H9 (cell line): ENCODE results near the gene NRXN3. TPM values are rescaled to one million over a fixed set of nuclear protein-coding genes. Genes with fewer than 3 reads are reported as not detected.

Experiments used
- DNase-seq: peaks from one replicate; pipeline ENCODE4 v3.0.0-alpha.2; 2017
- H2AFZ ChIP-seq: one replicate; pipeline ENCODE4 v1.6.1; 2013; ENCODE audit warnings: mild to moderate bottlenecking, low read length, control low read depth, moderate library complexity
- H2AK5ac ChIP-seq: 2 replicates; pipeline ENCODE4 v1.6.1; 2013; ENCODE audit warnings: low read length, control low read depth, mixed read lengths; ENCODE audit not compliant: insufficient read length
- H2BK120ac ChIP-seq: one replicate; pipeline ENCODE4 v1.6.1; 2013; ENCODE audit warnings: low read depth, mild to moderate bottlenecking, low read length, control low read depth, inconsistent platforms; ENCODE audit not compliant: poor library complexity, severe bottlenecking
- H2BK12ac ChIP-seq: 2 replicates; pipeline ENCODE4 v1.6.1; 2013; ENCODE audit warnings: low read length, control low read depth, mixed read lengths, low read depth; ENCODE audit not compliant: insufficient read length
- H2BK15ac ChIP-seq: 2 replicates; pipeline ENCODE4 v1.6.1; 2013; ENCODE audit warnings: low read depth, low read length, control low read depth
- H2BK20ac ChIP-seq: one replicate; pipeline ENCODE4 v1.6.1; 2013; ENCODE audit warnings: low read depth, mild to moderate bottlenecking, low read length, control low read depth, inconsistent platforms; ENCODE audit not compliant: poor library complexity, severe bottlenecking
- H2BK5ac ChIP-seq: 2 replicates; pipeline ENCODE4 v1.6.1; 2013; ENCODE audit warnings: low read length, control low read depth, mixed read lengths; ENCODE audit not compliant: insufficient read length
- H3K14ac ChIP-seq: 2 replicates; pipeline ENCODE4 v1.6.1; 2013; ENCODE audit warnings: low read length, control low read depth; ENCODE audit not compliant: insufficient read depth
- H3K18ac ChIP-seq: 2 replicates; pipeline ENCODE4 v1.6.1; 2013; ENCODE audit warnings: low read depth, mild to moderate bottlenecking, mixed read lengths, low read length, control low read depth; ENCODE audit not compliant: insufficient read length
- H3K23ac ChIP-seq: 2 replicates; pipeline ENCODE4 v1.6.1; 2013; ENCODE audit warnings: low read length, control low read depth, mixed read lengths, low read depth; ENCODE audit not compliant: insufficient read length
- H3K23me2 ChIP-seq: 2 replicates; pipeline ENCODE4 v1.6.1; 2013; ENCODE audit warnings: low read depth, mild to moderate bottlenecking, mixed read lengths, low read length, control low read depth; ENCODE audit not compliant: insufficient read length, poor library complexity, severe bottlenecking
- H3K27ac ChIP-seq: 2 replicates; pipeline ENCODE4 v1.5.1; 2013; ENCODE audit warnings: low read length, control low read depth, mixed read lengths, low read depth; ENCODE audit not compliant: insufficient read length
- H3K27me3 ChIP-seq: 2 replicates; pipeline ENCODE4 v1.6.1; 2013; ENCODE audit warnings: low read length, control low read depth, inconsistent platforms; ENCODE audit not compliant: insufficient read depth
- H3K4ac ChIP-seq: 2 replicates; pipeline ENCODE4 v1.6.1; 2013; ENCODE audit warnings: low read depth, mild to moderate bottlenecking, control low read depth, inconsistent platforms, low read length, moderate library complexity
- H3K4me1 ChIP-seq: 2 replicates; pipeline ENCODE4 v1.6.1; 2013; ENCODE audit warnings: low read length, control low read depth, inconsistent platforms; ENCODE audit not compliant: insufficient read depth
- H3K4me2 ChIP-seq: 2 replicates; pipeline ENCODE4 v1.6.1; 2013; ENCODE audit warnings: low read length, control low read depth, mixed read lengths; ENCODE audit not compliant: insufficient read length, insufficient read depth
- H3K56ac ChIP-seq: 2 replicates; pipeline ENCODE4 v1.6.1; 2013; ENCODE audit warnings: low read depth, mild to moderate bottlenecking, mixed read lengths, low read length, control low read depth; ENCODE audit not compliant: insufficient read length
- H3K79me1 ChIP-seq: 2 replicates; pipeline ENCODE4 v1.6.1; 2013; ENCODE audit warnings: low read depth, mild to moderate bottlenecking, moderate library complexity, low read length, control low read depth, inconsistent platforms; ENCODE audit not compliant: insufficient read depth, poor library complexity, severe bottlenecking
- H3K79me2 ChIP-seq: 2 replicates; pipeline ENCODE4 v1.6.1; 2013; ENCODE audit warnings: low read length, control low read depth, inconsistent platforms; ENCODE audit not compliant: insufficient read depth
- H3K9ac ChIP-seq: 2 replicates; pipeline ENCODE4 v1.6.1; 2013; ENCODE audit warnings: low read length, control low read depth, mixed read lengths; ENCODE audit not compliant: insufficient read length; ENCODE audit errors: extremely low read depth
- H3K9me3 ChIP-seq: one replicate; pipeline ENCODE4 v1.6.1; 2013; ENCODE audit warnings: low read depth, low read length, inconsistent platforms; ENCODE audit not compliant: control insufficient read depth
- H3T11ph ChIP-seq: one replicate; pipeline ENCODE4 v1.6.1; 2013; ENCODE audit warnings: mild to moderate bottlenecking, low read length, control low read depth, inconsistent platforms
- H4K20me1 ChIP-seq: one replicate; pipeline ENCODE4 v1.6.1; 2013; ENCODE audit not compliant: control insufficient read depth, insufficient read length, insufficient read depth
- H4K5ac ChIP-seq: 2 replicates; pipeline ENCODE4 v1.6.1; 2013; ENCODE audit warnings: low read depth, mild to moderate bottlenecking, mixed read lengths, low read length, control low read depth; ENCODE audit not compliant: insufficient read length
- H4K8ac ChIP-seq: replicated peaks from 2 replicates; pipeline ENCODE4 v1.6.1; 2013; ENCODE audit warnings: low read length, control low read depth, mixed read lengths, low read depth; ENCODE audit not compliant: insufficient read length
- H4K91ac ChIP-seq: 2 replicates; pipeline ENCODE4 v1.6.1; 2013; ENCODE audit warnings: low read depth, mild to moderate bottlenecking, moderate library complexity, mixed read lengths, low read length, control low read depth; ENCODE audit not compliant: insufficient read length
- H3K27ac Mint-ChIP-seq, 3 experiments: 2 replicates in 2 of 3; 3 replicates in 1 of 3; pipeline ENCODE4 v1.8.0; 2020 to 2021; ENCODE audit warnings: mixed read lengths in 3 of 3, mild to moderate bottlenecking in 1 of 3, moderate library complexity in 1 of 3
- H3K27me3 Mint-ChIP-seq: 2 replicates; pipeline ENCODE4 v1.8.0; 2021; ENCODE audit warnings: low read depth, mild to moderate bottlenecking, moderate library complexity, mixed read lengths
- H3K36me3 Mint-ChIP-seq, 3 experiments: 2 replicates in 2 of 3; 3 replicates in 1 of 3; pipeline ENCODE4 v1.8.0; 2020 to 2021; ENCODE audit warnings: low read depth in 3 of 3, mixed read lengths in 3 of 3; ENCODE audit not compliant: insufficient read depth in 1 of 3
- H3K4me1 Mint-ChIP-seq, 2 experiments: 2 replicates each; pipeline ENCODE4 v1.8.0; 2020; ENCODE audit warnings: mixed read lengths in 2 of 2
- H3K4me3 Mint-ChIP-seq, 2 experiments: 2 replicates in 1 of 2; 3 replicates in 1 of 2; pipeline ENCODE4 v1.8.0; 2020 to 2021; ENCODE audit warnings: mild to moderate bottlenecking in 2 of 2, mixed read lengths in 2 of 2, moderate library complexity in 1 of 2
- H3K9me3 Mint-ChIP-seq, 2 experiments: 2 replicates in 1 of 2; 3 replicates in 1 of 2; pipeline ENCODE4 v1.8.0; 2020; ENCODE audit warnings: mild to moderate bottlenecking in 2 of 2, mixed read lengths in 2 of 2, moderate library complexity in 1 of 2
- CTCF ChIP-seq: fragments of 200-600 bp; sonication (generic); conservative IDR thresholded peaks from 3 replicates; pipeline ENCODE4 v1.8.0; 2021; ENCODE audit warnings: antibody characterized with exemption, mild to moderate bottlenecking
- WGBS: extraction: QIAGEN DNeasy Blood & Tissue Kit; methylation state at CpG from one replicate; pipeline ENCODE4 v1.1.7; 2013; ENCODE audit warnings: missing lambda C conversion rate, low lambda C conversion rate, mixed read lengths; ENCODE audit not compliant: insufficient read length; ENCODE audit errors: extremely low coverage; 5-methylcytosine and 5-hydroxymethylcytosine counted together
- total RNA-seq: library from RNA; stranded (reverse); gene quantifications from 2 replicates; pipeline ENCODE4 v1.2.1, GENCODE V29; 2021

The NRXN3 gene
- total RNA-seq, 1 experiment from 2014 or later, result 1.8 TPM

GRCh38 chr14:79585845-79586244 is 1415.7 kb downstream of the NRXN3 start:
- no peaks in the 10 kb centered on the region for H3K23me2 ChIP-seq
- no peaks in the 10 kb centered on the region for H3K9me3 ChIP-seq
- no peak overlapping the region for H3K9ac ChIP-seq
- no peak overlapping the region for H2BK120ac ChIP-seq
- no peak overlapping the region for H4K5ac ChIP-seq
- H3K36me3 Mint-ChIP-seq, result peaks cover 5 to 12% (median 11%) of the 10 kb centered on the region in 3 experiments
- H3K56ac ChIP-seq, result no peak overlapping the region
- no peak overlapping the region for H3K18ac ChIP-seq
- H2BK12ac ChIP-seq, result no peak overlapping the region
- no peaks in the 10 kb centered on the region for H3K79me2 ChIP-seq
- no peak overlapping the region for H4K8ac ChIP-seq
- H3K9me3 Mint-ChIP-seq, result peaks cover 11 to 15% of the 10 kb centered on the region in 2 experiments
- peaks cover 13 to 16% of the 10 kb centered on the region in 2 experiments for H3K4me1 Mint-ChIP-seq
- H2BK5ac ChIP-seq, result no peak overlapping the region
- no peaks in the 10 kb centered on the region; the same call in 1 of the 2 replicates for H3K4me1 ChIP-seq
- TF ChIP-seq CTCF, result no peak
- H2AFZ ChIP-seq, result no peak overlapping the region
- H3K4me3 Mint-ChIP-seq, result no peak overlapping the region
- H3T11ph ChIP-seq, result no peak overlapping the region
- H2AK5ac ChIP-seq, result no peak overlapping the region
- no peaks in the 10 kb centered on the region for H4K20me1 ChIP-seq
- H3K27ac ChIP-seq, result no peak overlapping the region
- H3K4me2 ChIP-seq, result no peak overlapping the region
- no peaks in the 10 kb centered on the region for H3K79me1 ChIP-seq
- no peak overlapping the region for H3K27ac Mint-ChIP-seq
- H2BK20ac ChIP-seq, result no peak overlapping the region
- H3K14ac ChIP-seq, result no peak overlapping the region
- no peak overlapping the region for H3K4ac ChIP-seq
- no peak for DNase-seq
- no peaks in the 10 kb centered on the region for H3K27me3 ChIP-seq
- H4K91ac ChIP-seq, result no peak overlapping the region
- H3K23ac ChIP-seq, result no peak overlapping the region
- WGBS, result no CpG with 5 or more reads among the region's 4 CpGs
- no peaks in the 10 kb centered on the region for H3K27me3 Mint-ChIP-seq
- H2BK15ac ChIP-seq, result no peak overlapping the region
